HG03442 (cell line): ENCODE data around the gene RPEL1.

Experiments used
- ATAC-seq: cut with Tn5 transposase; IDR thresholded peaks from one replicate; pipeline ENCODE4 v1.9.1; 2021; ENCODE audit warnings: mild to moderate bottlenecking, moderate library complexity; ENCODE audit not compliant: unreplicated experiment

Gene RPEL1

DNA sequence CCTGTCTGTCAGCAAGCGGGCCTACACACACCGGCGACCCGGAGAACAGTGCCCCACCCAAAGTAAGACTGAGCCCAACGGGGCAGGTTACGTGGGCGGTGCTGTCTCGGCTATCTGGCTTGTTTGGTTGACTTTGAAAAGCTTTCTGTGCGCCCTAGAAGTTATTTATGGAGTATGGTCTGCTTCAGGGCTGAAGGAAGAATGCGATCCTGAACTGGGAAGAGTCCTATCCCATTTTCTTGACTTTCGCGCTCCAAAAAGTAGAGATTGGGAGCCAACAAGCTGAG, 32.8 kb downstream of the RPEL1 start:
- no peak for ATAC-seq

DNA sequence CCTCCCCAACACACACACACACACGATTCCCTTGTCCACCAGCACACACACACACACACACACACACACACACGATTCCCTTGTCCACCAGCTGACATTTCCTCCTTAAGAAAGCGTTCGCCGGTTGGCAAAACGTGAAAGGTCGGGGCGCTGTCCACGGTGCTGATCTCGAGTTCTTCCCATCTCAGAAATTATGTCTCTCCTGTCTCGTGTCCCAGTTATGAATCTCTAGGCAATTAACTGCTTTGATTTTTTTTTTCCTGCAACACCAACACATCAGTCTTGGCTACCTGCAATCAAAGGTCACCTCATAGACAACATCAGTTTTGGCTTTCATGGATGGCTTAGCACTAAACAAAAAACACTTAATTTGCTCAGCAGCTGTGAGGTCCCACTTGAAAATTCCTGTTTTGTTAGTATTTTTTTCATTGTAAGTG, 33.2 kb downstream of the RPEL1 start:
- ATAC-seq = no peak

DNA sequence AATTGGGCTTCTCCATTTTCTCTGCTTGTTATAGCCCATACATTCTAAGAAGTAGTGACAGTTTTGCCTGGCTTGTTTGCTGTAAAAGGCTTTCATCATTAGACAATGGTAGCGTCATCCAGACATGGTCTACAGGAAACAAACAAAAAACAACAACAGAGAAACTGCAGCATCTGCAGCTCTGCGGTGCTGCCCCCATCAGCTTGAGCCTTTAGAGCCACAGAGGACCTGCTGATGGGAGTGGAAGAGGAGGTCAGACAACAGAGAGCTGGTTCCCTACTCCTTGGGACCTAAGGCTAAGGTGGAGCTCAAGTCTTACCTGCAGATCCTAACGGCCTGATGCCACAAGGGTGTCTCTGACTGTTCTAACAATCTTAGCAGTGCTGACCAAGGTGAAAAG, 34.3 kb downstream of the RPEL1 start:
- ATAC-seq = no peak

DNA sequence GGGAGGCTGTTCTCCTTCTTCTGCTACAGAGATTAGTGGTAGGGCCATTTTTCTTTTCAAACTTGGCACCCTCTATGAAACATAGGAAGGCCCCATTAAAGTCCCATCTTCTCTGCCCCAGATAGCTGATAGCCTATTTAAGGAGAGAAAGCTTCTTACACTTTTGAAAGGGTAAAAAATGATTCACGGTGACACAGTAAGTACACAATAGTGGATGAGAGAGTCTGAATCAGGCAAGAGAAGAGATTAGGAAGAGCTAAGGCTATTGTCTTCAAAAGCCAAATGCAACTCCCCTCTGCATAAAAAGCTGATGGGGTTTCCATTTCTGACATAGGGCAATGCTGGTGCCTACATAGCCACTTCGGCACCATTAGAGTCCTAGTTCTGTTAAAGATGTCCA, 34.8 kb downstream of the RPEL1 start:
- ATAC-seq = no peak

DNA sequence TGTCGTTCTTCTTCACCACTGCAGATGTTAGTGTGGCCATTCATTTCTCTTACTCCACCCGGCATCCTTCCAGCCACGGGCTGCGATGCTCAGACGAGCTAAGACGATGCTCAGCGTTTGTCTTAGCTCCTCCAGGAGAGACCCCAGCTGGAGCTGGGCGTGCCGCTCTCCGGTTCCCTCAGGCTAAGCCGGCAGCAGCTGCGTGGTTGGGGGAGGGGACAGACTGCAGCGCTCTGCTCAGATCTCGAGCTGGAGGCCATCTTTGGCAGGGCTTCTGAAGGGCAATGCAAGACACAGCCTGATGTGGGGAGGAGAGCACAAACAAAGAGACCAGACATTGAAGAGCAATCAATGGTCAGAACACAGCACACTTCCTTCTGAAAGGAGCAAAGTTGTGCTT, 36.1 kb downstream of the RPEL1 start:
- ATAC-seq = no peak

DNA sequence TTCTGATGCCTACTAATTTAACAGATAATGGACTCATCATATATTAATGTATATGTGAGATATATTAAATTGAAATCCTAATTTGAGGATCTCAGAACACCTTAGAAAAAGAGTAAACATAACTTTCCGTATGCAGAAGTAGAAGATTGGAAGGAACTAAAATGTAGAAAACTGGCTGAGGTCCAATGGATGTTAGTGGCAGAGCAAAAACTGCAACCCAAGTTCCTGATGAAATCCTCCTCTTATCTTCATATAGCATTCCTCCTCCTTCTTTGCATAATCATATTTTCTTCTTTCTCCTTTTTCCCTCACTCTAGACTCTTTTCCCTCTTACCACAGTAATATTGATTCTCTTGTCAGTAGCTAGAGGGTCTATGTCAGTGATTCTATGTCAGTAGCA, 37.3 kb downstream of the RPEL1 start:
- ATAC-seq = no peak

DNA sequence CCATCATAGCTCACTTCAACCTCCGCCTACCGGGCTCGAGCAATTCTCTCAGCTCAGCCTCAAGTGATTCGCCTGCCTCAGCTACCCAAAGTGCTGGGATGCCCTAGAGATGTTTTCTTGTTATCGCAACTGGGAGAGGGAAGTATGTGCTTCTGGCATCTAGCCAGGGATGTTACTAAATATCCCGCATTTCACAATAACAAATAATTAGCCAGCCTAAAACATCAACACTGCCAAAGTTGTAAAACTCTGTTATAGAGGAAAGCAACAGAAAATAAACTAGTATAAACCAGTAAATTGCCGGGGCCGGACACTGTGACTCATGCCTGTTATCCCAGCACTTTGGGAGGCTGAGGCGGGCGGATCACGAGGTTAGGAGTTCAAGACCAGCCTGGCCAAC, 38.5 kb downstream of the RPEL1 start:
- no peak for ATAC-seq

DNA sequence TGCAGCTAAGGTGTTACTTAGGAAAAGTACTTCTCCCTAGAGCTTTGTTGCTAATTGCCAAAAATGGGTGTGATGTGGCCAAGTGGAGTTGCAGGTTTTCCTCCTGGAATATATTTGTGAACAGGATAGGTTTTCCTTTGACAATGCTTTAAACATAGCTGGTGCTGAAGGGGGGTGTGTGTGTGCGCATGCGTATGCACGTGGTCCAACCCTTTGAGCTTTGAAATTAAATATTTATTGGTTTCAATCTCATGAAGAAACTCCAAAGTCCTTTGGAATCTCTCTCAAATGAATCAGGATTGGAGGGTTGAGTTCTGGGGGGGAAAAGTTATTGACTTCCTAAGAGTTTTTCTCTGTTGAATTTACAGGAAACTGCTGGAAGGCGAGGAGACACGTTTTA, 42.3 kb downstream of the RPEL1 start:
- no peak for ATAC-seq

DNA sequence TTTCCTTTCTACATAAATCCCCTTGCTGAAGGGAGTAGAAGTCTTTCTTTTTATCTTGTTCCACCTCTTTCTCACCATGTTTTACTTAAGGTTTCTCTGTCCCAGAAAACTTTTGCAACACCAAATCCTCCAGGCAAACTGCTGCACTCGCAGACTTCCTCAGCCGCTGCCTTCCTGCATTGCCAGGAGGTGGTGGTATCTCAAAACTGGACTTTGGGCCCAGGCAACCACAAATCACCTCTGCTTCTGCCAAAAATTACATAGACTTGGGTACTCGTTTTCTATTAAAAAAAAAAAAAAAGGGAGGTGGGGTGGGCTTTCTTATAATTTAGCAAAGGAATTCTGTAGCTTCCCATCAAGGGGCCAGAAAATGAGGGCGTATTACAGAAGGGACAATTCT, 45.9 kb downstream of the RPEL1 start:
- no peak for ATAC-seq

DNA sequence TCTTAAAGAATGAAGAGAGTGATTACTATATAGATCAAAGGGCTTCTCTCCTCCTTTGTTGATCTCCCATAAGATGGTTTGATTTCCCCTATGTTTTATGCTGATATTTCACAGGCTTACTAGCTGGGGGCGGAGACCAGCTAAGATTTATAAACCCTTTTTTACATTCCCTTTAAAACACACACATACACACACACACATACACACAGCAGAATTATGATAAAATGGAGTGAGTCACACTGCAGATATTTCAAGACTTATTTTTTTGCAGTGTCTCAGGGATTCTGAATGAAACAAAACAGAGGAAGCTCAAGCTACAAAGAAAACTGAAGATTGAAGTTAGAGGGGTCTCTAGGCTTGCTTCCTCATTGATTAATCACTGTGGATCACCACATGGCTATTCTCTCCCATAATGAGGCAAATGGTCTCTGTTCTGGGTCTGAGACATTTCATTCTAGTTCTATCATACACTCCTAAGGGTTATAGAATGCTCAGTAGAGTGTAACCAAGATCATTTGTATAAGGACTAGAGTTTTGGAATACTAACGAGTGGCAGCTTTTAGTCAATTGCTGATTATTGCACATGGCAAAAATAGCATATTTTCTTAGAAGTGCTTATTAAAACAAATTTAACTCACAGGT, 49.8 kb downstream of the RPEL1 start:
- no peak for ATAC-seq
